Transverse colon (tissue), 4 donors: ENCODE results near the gene CRYGC.

ENCODE experiments used
- EP300 ChIP-seq: sonication (generic); formaldehyde crosslinking; IDR thresholded peaks from one replicate; pipeline ENCODE4 v1.6.1; 2017; ENCODE audit warnings: antibody characterized with exemption, low read depth
- POLR2A ChIP-seq: fragments of 450-650 bp; IDR thresholded peaks from one replicate; pipeline ENCODE4 v1.6.1; 2016; ENCODE audit warnings: antibody characterized with exemption, mild to moderate bottlenecking, moderate library complexity
- POLR2AphosphoS5 ChIP-seq, 3 donors: sonication (generic); formaldehyde crosslinking; IDR thresholded peaks; one replicate each; pipeline ENCODE4 v1.6.1; 2016; ENCODE audit warnings: antibody characterized with exemption in 3 of 3
- TF ChIP-seq, protein P1 (sequence below), 5 experiments: fragments of 200-600 bp in 3 of 5; fragments of 450-650 bp in 2 of 5; sonication (generic) in 3 of 5; IDR thresholded peaks; 1 replicate in 2 of 5; 2 replicates in 3 of 5; pipeline ENCODE4 v1.5.1; 2016 to 2017; ENCODE audit warnings: antibody characterized with exemption in 5 of 5, inconsistent platforms in 3 of 5, mild to moderate bottlenecking in 2 of 5, moderate library complexity in 1 of 5

DNA sequence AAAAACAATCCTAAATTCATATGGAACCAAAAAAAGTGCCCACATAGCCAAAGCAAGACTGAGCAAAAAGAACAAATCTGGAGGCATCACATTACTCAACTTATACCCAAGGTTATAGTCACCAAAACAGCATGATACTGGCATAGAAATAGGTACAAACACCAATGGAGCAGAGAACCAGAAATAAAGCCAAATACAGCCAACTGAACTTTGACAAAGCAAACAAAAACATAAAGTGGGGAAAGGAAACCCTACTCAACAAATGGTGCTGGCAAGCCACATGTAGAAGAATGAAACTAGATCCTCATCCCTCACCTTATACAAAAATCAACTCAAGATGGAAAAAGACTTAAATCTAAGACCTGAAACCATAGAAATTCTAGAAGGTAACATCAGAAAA, 45.8 kb downstream of the CRYGC start:
- TF ChIP-seq, protein P1, sequence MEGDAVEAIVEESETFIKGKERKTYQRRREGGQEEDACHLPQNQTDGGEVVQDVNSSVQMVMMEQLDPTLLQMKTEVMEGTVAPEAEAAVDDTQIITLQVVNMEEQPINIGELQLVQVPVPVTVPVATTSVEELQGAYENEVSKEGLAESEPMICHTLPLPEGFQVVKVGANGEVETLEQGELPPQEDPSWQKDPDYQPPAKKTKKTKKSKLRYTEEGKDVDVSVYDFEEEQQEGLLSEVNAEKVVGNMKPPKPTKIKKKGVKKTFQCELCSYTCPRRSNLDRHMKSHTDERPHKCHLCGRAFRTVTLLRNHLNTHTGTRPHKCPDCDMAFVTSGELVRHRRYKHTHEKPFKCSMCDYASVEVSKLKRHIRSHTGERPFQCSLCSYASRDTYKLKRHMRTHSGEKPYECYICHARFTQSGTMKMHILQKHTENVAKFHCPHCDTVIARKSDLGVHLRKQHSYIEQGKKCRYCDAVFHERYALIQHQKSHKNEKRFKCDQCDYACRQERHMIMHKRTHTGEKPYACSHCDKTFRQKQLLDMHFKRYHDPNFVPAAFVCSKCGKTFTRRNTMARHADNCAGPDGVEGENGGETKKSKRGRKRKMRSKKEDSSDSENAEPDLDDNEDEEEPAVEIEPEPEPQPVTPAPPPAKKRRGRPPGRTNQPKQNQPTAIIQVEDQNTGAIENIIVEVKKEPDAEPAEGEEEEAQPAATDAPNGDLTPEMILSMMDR (IDR thresholded peaks at IDR 0.05) = no peak
- no peak for TF ChIP-seq POLR2AphosphoS5 (IDR thresholded peaks at IDR 0.05)
- TF ChIP-seq POLR2A = no peak
- TF ChIP-seq EP300 = no peak
